Right lung (tissue), 5 donors: Measurements from ENCODE around the gene HYOU1. TPM values are rescaled to one million over a fixed set of nuclear protein-coding genes. Genes with fewer than 3 reads are reported as not detected.

Experiments used
- polyA plus RNA-seq, 5 donors: library from polyadenylated mRNA; unstranded; fragments of 120-200 nt; gene quantifications; one replicate each; pipeline versions ENCODE4 v1.2.1 to v1.2.3, GENCODE V29; 2013; ENCODE audit warnings: inconsistent platforms in 1 of 5, low replicate concordance in 1 of 5; ENCODE audit not compliant: insufficient read length in 5 of 5, insufficient read depth in 1 of 5

HYOU1 gene
- polyA plus RNA-seq, 5 donors = 62.2 to 92.3 (median 70.6) TPM

Other genes with a start within 250 kb of the HYOU1 start
- gene CXCR5, start 173.3 kb downstream of the HYOU1 start, polyA plus RNA-seq = not detected
- gene BCL9L, start 131.3 kb downstream of the HYOU1 start, polyA plus RNA-seq = 10 to 100 TPM; 27.4 to 65.1 (median 52.0) TPM
- 1 to 10 TPM; 1.9 to 3.8 (median 3.4) TPM for gene UPK2, start 100.9 kb downstream of the HYOU1 start, polyA plus RNA-seq
- gene FOXR1, start 85.4 kb downstream of the HYOU1 start, polyA plus RNA-seq = under 1 TPM in 2 of 5 donors, not detected in 3; 0.10 to 0.27 TPM
- 10 to 100 TPM; 31.7 to 44.6 (median 38.3) TPM for gene CENATAC, start 59.1 kb downstream of the HYOU1 start, polyA plus RNA-seq
- gene RPS25, start 38.9 kb downstream of the HYOU1 start, polyA plus RNA-seq = 1,000 to 10,000 TPM; 1,442 to 1,768 (median 1,521) TPM
- 10 to 100 TPM; 67.9 to 96.9 (median 72.4) TPM for gene TRAPPC4, start 38.4 kb downstream of the HYOU1 start, polyA plus RNA-seq
- gene SLC37A4, start 26.3 kb downstream of the HYOU1 start, polyA plus RNA-seq = 10 to 100 TPM; 23.1 to 30.1 (median 24.3) TPM
- 10 to 100 TPM; 49.5 to 61.1 (median 54.0) TPM for gene VPS11, start 10.6 kb upstream of the HYOU1 start, polyA plus RNA-seq
- gene HMBS, start 27.7 kb upstream of the HYOU1 start, polyA plus RNA-seq = 10 to 100 TPM; 21.9 to 33.8 (median 25.8) TPM
- gene DPAGT1, start 44.6 kb upstream of the HYOU1 start, polyA plus RNA-seq = 10 to 100 TPM; 45.2 to 54.4 (median 51.1) TPM
- 1 to 10 TPM; 6.2 to 9.8 (median 9.0) TPM for gene C2CD2L, start 50.1 kb upstream of the HYOU1 start, polyA plus RNA-seq
- gene HINFP, start 64.4 kb upstream of the HYOU1 start, polyA plus RNA-seq = 10 to 100 TPM; 31.5 to 44.4 (median 36.4) TPM
- gene ABCG4, start 91.8 kb upstream of the HYOU1 start, polyA plus RNA-seq = 1 to 10 TPM; 1.0 to 1.4 (median 1.2) TPM
- 10 to 100 TPM in 2 of 5 donors, 1 to 10 TPM in 3; 9.5 to 14.4 (median 9.9) TPM for gene NLRX1, start 111.5 kb upstream of the HYOU1 start, polyA plus RNA-seq
- 1 to 10 TPM in 3 of 5 donors, under 1 TPM in 2; 0.38 to 1.3 (median 1.1) TPM for gene NHERF4, start 128.3 kb upstream of the HYOU1 start, polyA plus RNA-seq
- gene CBL, start 149.1 kb upstream of the HYOU1 start, polyA plus RNA-seq = 10 to 100 TPM; 16.1 to 22.8 (median 20.5) TPM